Spleen (tissue), 11 donors: ENCODE results near the gene PEPD. TPM values are rescaled to one million over a fixed set of nuclear protein-coding genes. Genes with fewer than 3 reads are reported as not detected.

Source experiments
- DNase-seq: peaks from one replicate; pipeline ENCODE4 v3.0.0-alpha.2; 2020
- H3K27ac ChIP-seq, 8 donors: fragments of 200-600 bp; sonication (generic) in 7 of 8; 1 replicate in 4 of 8; 2 replicates in 4 of 8; pipeline versions ENCODE4 v1.5.0 to v1.8.0; 2016 to 2021; ENCODE audit warnings: inconsistent platforms in 4 of 8, mild to moderate bottlenecking in 4 of 8, moderate library complexity in 1 of 8
- H3K27me3 ChIP-seq, 7 donors: fragments of 200-600 bp; sonication (generic) in 6 of 7; replicated peaks in 1 of 7; 1 replicate in 4 of 7; 2 replicates in 3 of 7; pipeline versions ENCODE4 v1.5.0 to v1.8.0; 2016 to 2021; ENCODE audit warnings: inconsistent platforms in 3 of 7, mild to moderate bottlenecking in 1 of 7
- H3K36me3 ChIP-seq, 6 donors: fragments of 200-600 bp; sonication (generic) in 5 of 6; 1 replicate in 4 of 6; 2 replicates in 2 of 6; pipeline versions ENCODE4 v1.5.0 to v1.8.0; 2016 to 2021; ENCODE audit warnings: inconsistent platforms in 2 of 6
- H3K4me1 ChIP-seq, 6 donors: fragments of 200-600 bp; sonication (generic) in 5 of 6; 1 replicate in 3 of 6; 2 replicates in 3 of 6; pipeline versions ENCODE4 v1.5.0 to v1.8.0; 2016 to 2021; ENCODE audit warnings: inconsistent platforms in 3 of 6
- H3K4me3 ChIP-seq, 8 donors: fragments of 200-600 bp; sonication (generic) in 7 of 8; 1 replicate in 4 of 8; 2 replicates in 4 of 8; pipeline versions ENCODE4 v1.5.0 to v1.8.0; 2016 to 2021; ENCODE audit warnings: inconsistent platforms in 4 of 8, mild to moderate bottlenecking in 4 of 8, moderate library complexity in 2 of 8
- H3K9me3 ChIP-seq, 8 donors: fragments of 200-600 bp; sonication (generic) in 7 of 8; 1 replicate in 4 of 8; 2 replicates in 4 of 8; pipeline versions ENCODE4 v1.5.0 to v1.8.0; 2016 to 2021; ENCODE audit warnings: inconsistent platforms in 4 of 8
- CTCF ChIP-seq, 11 experiments: fragments of 200-600 bp in 7 of 11; fragments of 450-650 bp in 4 of 11; sonication (generic) in 4 of 11; IDR thresholded peaks in 8 of 11; conservative IDR thresholded peaks in 3 of 11; 1 replicate in 7 of 11; 2 replicates in 4 of 11; pipeline versions ENCODE4 v1.4.0 to v1.8.0; 2016 to 2021; ENCODE audit warnings: antibody characterized with exemption in 11 of 11, inconsistent platforms in 4 of 11, mild to moderate bottlenecking in 1 of 11
- POLR2A ChIP-seq, 3 donors: fragments of 450-650 bp; IDR thresholded peaks; one replicate each; pipeline ENCODE4 v1.5.1; 2017; ENCODE audit warnings: antibody characterized with exemption in 3 of 3, mild to moderate bottlenecking in 1 of 3
- POLR2AphosphoS5 ChIP-seq, 3 donors: sonication (generic); formaldehyde crosslinking; IDR thresholded peaks; one replicate each; pipeline ENCODE4 v1.5.1; 2017; ENCODE audit warnings: antibody characterized with exemption in 3 of 3
- whole genome bisulfite sequencing, 5 donors: extraction: QIAGEN DNeasy Blood & Tissue Kit in 3 of 5; methylation state at CpG; one replicate each; pipeline versions ENCODE4 v1.1.5 to v1.1.7; 2013 to 2018; 5-methylcytosine and 5-hydroxymethylcytosine counted together
- intact Hi-C: fragments of 100-400 bp; cut with DNase I; formaldehyde crosslinking; loops from one replicate; pipeline ENCODE4 v1.15.0; 2023; ENCODE audit warnings: low total_unique reads
- polyA plus RNA-seq, 3 donors: library from polyadenylated mRNA; stranded (reverse); fragments of 200-250 nt; gene quantifications; one replicate each; pipeline ENCODE4 v1.2.1, GENCODE V29; 2013
- total RNA-seq, 7 donors: library from RNA; depleted of rRNA in 3 of 7; stranded (reverse); fragments of >200 nt in 3 of 7; fragmentation: NEBNext Ultra II Directional in 4 of 7; extraction: Animal tissue kit (Norgen Biotek cat#: 25700) in 4 of 7; gene quantifications; one replicate each; pipeline versions ENCODE4 v1.1.0 to v1.2.1, GENCODE V29; 2016 to 2021
- donor health status: healthy with polysubstance abuse.
- donor health status: DM: no; HTN: no; CAD: no; lungs with moderate emphysema.
- donor health status: DM: no; HTN: no; CAD: no.
- donor health status: Bipolar disorder and iron deficiency.
- donor health status: healthy.
- donor health status: DM: no; HTN: no; CAD: no.
- donor health status: DM: yes; HTN: yes; CAD: no.

Gene PEPD
- total and polyA plus RNA-seq, 10 donors = 38.4 to 98.3 (median 69.8) TPM

- 88 to 94% (median 92%) methylated on average over 5 to 9 of the region's 9 CpGs for WGBS, 5 donors
- peak; percentile 69 for DNase-seq
- H3K27me3 ChIP-seq = no peaks in the 10 kb centered on the region
Observed at GRCh38 chr19:33490041-33490451, 31.5 kb downstream of the PEPD start.

GRCh38 chr19:33488826-33489225, 32.8 kb downstream of the PEPD start:
- H3K9me3 ChIP-seq = peaks cover 0 to 8% (median under 1%) of the 10 kb centered on the region in 8 donors
- TF ChIP-seq CTCF (IDR thresholded peaks at IDR 0.05 in 8 of 11, conservative IDR thresholded peaks at IDR 0.05 in 3 of 11) (no peak), POLR2AphosphoS5 (IDR thresholded peaks at IDR 0.05) (no peak), POLR2A (IDR thresholded peaks at IDR 0.05) (no peak)
- H3K27me3 ChIP-seq = no peaks in the 10 kb centered on the region
- H3K27ac ChIP-seq = no peak overlapping the region
- H3K4me3 ChIP-seq = no peak overlapping the region
- WGBS, 5 donors = 88 to 99% (median 93%) methylated on average over 2 to 8 of the region's 8 CpGs
- H3K36me3 ChIP-seq = peaks cover 0 to 61% (median 1%) of the 10 kb centered on the region in 6 donors
- no peaks in the 10 kb centered on the region for H3K4me1 ChIP-seq
- DNase-seq = peak; percentile 65
- intact Hi-C loops = no loop called here

More at GRCh38 chr19:33490041-33490451, 31.5 kb downstream of the PEPD start:
- H3K36me3 ChIP-seq = peaks cover 0 to 55% (median 0%) of the 10 kb centered on the region in 6 donors
- intact Hi-C loops = no loop called here
- no peaks in the 10 kb centered on the region for H3K9me3 ChIP-seq
- no peak overlapping the region for H3K4me3 ChIP-seq
- no peaks in the 10 kb centered on the region for H3K4me1 ChIP-seq
- no peak for TF ChIP-seq POLR2AphosphoS5 (IDR thresholded peaks at IDR 0.05)
- no peak for TF ChIP-seq POLR2A (IDR thresholded peaks at IDR 0.05)
- TF ChIP-seq CTCF (IDR thresholded peaks at IDR 0.05 in 8 of 11, conservative IDR thresholded peaks at IDR 0.05 in 3 of 11) = no peak
- no peak overlapping the region for H3K27ac ChIP-seq

GRCh38 chr19:33487901-33488800, 33.4 kb downstream of the PEPD start:
- no peak for TF ChIP-seq CTCF (IDR thresholded peaks at IDR 0.05 in 8 of 11, conservative IDR thresholded peaks at IDR 0.05 in 3 of 11)
- 84 to 88% (median 86%) methylated on average over 10 to 16 of the region's 16 CpGs for WGBS, 5 donors
- no peaks in the 10 kb centered on the region for H3K4me1 ChIP-seq
- H3K4me3 ChIP-seq = no peak overlapping the region
- peak; percentile 56 for DNase-seq
- no peak overlapping the region for H3K27ac ChIP-seq
- peaks cover 0 to 15% (median 8%) of the 10 kb centered on the region in 8 donors for H3K9me3 ChIP-seq
- no peaks in the 10 kb centered on the region for H3K27me3 ChIP-seq
- intact Hi-C loops = no loop called here
- peaks cover 0 to 68% (median 5%) of the 10 kb centered on the region in 6 donors for H3K36me3 ChIP-seq
